GM19023 (cell line): ENCODE results near the gene USP36.
"Not testable (repeated sequence)": the region's sequence is repeated elsewhere in the genome, so short reads cannot be mapped to it uniquely, and the experiment has no call there.

Experiments
- ATAC-seq: cut with Tn5 transposase; IDR thresholded peaks from one replicate; pipeline ENCODE4 v1.9.1; 2021; ENCODE audit warnings: mild to moderate bottlenecking, moderate library complexity; ENCODE audit not compliant: unreplicated experiment

The USP36 gene

DNA sequence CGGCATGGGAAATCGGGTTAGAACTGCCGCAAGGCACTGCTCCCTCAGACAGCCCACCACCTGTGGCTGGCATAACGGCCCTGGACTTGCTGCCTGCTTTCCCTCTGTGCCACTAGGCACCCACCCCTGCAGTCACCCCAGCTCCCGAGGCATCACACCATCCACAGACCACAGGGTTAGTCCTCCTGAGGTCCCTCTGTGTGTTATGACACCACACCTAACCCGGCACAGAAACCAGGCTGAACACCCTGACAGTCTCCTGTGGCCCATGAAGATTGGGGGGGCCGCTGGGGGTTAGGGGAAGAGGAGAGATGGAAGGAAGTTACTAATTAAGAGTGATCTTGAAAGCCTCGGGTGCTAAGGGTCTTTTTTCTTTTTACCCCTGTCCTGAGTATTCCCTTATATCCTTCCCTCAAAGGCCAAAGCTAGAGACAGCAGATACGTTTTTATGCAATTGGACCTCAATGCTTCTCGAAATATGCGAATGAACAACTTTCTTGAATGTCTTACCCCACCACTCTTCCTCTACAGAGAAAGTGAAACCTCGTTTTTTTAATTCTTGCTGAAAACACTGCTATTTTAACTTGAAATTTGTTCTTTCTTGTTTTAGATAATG is 65.5 kb downstream of the USP36 start:
- no peak for ATAC-seq

DNA sequence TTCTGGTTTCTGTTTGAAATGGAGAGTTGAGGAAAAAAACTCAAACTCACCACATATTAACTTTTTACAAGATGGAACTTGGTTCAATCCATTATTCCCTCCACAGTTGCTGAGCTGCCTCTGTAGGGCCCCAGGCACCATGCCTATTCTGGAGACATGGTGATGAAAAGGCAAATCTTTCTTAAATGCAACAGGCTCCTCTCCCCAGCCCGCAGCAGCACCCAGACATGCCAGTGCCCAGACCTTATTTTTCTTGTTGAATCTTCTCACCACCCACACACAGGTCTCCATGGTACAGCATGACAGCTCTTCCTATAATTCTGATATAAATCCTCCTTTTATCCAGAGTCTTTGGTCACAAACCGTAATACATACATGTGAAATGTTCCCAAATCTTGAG is 66.2 kb downstream of the USP36 start:
- no peak for ATAC-seq

DNA sequence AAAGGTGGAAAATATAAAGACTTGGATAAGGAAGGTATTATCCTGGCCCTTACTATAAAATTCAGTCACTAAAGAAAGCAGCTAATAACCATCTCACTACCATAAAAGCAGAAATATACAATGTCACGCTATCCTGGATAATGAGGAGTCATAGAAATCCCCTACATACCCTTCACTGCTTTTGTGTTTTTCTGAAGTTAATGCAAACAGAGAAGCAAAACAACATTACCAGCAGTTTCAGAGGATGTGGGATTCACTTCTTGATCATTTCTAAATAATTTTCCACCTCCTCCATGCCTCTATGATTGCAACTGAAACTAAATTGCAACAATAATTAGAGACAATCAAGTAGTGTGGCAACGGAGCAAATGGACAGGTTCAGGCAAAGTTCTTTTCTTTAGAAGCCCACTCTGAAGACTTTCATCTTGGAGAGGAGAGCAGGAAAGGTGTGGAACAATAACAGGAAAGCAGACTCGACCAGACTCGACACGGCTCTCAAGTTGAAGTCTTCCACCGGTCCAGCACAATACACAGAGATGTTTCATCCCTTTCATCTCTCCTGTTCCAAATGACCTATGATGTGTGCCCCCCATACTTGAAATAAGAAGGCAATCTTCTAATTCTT is 68.7 kb downstream of the USP36 start:
- no peak for ATAC-seq

DNA sequence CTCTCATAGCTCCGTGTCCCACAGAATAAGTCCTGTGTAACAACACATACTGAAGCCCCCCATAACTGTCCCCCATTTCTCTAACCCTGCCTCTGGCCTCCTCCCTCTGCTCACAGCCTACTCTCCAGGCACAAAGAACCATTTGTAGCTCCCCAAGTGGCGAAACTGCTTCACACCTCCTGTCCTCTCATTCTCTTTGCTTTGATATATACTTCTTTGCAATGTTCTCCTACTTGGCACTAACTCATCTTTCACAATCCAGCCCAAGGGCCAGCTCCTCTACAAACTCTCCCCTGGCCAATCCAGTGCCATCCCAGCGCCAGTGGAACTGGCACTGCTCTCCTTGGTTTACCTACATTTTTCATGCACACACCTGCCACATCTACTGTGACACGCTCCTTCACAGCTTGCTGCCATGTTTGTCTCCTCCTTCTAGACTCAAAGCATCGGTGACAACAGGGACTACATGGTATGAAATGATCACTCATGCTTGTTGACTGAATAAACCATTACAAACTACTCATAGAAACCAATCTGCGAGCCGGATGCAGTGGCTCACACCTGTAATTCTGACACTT is 71.3 kb downstream of the USP36 start:
- ATAC-seq = no peak

DNA sequence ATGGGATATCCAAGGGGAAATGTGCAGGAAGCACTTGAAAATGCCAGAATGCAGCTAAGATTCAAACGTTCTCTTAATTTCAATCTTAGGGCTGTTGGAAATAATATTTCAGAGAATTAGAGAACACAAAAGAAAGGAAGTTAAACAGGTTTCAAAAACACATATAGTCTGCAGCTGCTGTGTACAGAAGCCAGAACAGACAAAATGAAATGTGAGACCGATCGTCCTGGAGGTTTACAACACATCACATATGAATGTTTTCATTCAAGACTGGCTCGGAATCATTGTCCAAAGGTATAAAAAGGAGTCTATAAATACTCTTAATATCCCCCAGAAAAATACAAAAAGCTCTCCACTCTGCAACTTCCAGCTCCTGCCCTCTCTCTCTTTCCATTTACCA is 72.8 kb downstream of the USP36 start:
- ATAC-seq = no peak

DNA sequence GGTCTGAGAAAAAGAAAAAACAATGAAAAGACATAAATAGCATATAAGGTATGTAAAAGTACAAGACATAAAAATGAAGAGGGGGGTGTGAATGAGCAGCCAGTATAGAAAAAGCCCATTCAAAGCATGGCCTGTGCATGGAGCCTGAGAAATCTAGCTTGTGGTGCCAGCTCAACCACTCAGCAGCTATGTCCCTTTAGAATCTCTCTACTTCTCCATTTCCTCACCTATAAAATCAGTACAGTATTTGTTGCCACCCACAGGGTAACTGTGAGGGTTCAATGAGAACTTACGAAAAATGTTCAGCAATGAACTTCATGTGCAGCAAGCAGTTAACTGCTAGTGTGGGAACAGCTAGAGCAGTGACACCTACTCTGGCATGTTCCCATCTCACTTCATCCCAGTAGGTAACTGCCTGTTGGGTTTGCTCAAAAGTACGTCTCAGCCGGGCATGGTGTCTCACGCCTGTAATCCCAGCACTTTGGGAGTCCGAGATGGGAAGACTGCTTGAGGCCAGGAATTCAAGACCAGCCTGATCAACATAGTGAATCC is 73.8 kb downstream of the USP36 start:
- no peak for ATAC-seq

DNA sequence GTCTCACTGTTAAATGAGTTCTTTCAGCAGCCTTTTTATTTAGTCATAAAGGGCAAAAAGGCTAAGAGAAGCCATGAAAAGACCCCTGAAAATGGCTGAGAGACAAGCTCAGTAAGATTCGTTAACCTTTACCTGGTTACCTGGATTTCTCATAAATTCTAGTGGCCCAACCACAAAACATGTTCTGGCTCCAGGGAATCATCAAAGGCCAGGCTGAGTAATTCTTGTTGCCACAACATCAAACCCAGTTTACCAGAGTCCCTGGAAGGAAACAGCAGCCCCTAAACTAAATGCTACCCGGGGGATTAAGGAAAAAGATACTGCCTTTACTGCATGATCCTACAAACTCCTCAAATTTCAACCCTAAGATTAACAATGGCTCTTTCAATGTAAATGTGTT is 74.4 kb downstream of the USP36 start:
- no peak for ATAC-seq

DNA sequence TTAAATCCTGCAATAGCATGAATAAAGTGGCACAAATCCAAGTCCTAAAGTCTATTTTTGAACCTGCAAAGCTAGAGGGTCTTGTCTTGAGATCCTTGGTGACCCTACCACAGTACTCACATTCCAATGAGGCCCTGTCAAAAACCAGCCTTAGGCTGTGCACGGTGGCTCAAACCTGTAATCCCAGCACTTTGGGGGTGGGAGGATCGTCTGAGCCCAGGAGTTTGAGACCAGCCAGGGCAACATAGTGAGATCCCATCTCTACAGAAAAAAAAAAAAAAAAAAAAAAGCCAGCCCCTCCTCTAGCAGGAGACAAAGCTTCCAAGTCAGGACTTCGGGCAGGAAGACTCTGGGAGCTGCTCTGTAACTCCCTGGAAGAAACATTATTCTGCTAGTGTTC is 74.8 kb downstream of the USP36 start:
- no peak for ATAC-seq

DNA sequence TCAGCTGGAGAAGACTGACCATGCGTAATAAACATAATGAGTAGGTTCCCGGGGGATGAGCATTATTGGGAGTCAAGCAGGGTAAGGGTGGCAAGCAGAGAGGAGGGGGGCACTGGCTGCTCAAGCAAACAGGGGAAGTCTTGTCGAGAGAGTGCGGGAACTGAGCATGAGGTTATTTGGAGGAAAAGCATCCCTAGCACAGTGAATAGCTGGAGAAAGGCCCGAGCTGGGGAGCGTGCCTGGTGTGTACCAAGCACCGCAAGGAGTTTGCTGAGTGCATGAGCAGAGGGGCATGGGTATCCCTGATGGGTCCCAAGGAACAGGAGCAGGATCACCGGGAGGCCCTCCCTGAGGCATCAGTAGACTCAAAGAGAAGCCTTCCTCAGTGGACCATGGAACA is 75.7 kb downstream of the USP36 start:
- no peak for ATAC-seq

DNA sequence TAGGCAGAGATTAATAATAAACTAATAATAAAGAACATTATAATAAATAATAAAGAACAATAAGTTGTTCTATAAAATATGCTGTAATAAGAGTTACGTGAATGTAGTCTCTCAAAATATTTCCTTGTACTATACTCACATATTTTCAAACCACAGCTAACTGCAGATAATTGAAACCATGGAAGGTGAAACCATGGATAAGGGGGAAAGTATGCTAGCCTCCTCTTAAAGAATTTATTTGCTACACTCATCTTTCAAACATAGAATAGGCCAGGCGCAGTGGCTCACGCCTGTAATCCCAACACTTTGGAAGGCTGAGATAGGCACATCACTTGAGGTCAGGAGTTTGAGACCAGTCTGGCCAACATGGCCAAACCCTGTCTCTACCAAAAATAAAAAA is 77.1 kb downstream of the USP36 start:
- ATAC-seq = no peak

DNA sequence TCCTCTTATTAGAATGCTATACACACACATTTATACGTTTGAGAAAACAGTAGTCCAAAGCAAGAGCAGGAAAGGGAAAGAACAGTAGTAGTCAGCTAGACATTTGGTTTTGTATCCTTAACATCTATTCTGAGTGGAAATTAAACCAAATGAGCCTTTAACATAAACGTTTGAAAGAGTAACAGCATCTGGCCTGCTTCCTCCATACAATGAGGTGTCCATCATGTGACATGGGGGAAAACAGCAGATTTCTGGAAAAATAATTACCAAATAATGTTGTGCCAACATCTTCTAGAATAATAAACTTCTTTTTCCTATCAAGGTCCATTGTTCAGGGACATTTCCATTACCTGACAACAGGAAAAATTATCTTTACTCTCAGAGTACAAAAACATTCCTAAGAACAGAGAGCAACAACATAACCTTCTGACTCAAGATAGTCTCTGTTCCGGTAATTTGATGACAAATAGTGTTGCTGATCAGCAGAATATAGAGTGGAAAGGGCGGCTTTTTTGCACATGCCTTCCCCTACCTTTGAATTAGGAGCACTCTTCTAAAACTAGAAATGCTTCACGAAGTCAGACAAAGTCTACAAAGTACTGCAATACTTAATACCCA is 78.7 kb downstream of the USP36 start:
- ATAC-seq = no peak

DNA sequence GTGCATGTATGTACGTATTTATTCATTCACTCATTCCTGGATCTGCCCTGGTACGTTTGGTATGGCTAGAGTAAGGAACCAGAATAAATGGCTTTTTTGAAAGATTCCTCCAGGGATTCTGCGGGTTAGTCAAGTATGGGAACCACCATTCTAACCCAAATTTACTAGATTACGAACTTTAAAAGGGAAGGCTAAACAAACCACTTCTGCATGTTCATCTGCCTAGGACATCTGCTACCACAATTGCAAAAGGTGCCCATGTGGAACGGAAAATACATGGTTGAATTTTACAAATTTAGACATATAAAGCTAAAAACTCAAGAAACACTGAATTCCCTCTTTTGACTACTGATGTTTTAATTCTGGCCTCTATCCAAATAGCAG is 80.7 kb downstream of the USP36 start:
- no peak for ATAC-seq

DNA sequence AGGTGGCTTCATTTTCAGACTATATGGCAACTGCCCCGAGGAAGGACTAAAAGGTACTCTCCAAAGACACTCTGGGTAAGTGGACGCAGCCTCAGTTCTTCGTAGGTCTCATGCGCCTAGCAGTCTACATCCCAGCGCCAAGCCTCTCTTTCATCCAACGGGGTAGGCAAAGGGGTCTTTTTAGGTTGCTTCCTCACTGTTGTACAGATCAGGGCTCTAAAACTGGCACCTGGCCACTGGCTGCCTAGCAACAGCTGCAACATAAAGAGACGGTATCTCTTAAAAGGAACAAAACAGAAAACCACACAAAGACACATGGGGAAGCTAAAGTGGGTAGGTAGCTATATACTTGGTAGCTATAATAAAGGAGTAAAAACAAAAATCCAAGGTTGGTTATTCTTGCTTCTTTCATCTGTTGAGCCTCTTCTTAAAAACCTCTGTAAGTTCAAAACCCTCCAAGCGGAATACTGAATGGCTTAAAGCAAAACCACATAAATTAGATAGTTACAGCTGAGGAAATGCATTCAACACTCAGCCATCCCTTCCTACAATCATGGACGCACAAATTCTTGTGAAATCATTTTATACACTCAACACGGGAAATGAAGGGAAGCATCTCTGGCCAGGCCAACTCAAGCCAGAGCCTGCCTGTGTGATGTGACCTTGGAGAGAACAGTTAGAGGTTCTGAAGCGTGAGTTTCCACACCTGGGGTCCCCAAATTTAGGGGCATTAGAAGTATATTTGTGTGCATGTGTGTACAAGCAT is 81.2 kb downstream of the USP36 start:
- ATAC-seq = no peak

DNA sequence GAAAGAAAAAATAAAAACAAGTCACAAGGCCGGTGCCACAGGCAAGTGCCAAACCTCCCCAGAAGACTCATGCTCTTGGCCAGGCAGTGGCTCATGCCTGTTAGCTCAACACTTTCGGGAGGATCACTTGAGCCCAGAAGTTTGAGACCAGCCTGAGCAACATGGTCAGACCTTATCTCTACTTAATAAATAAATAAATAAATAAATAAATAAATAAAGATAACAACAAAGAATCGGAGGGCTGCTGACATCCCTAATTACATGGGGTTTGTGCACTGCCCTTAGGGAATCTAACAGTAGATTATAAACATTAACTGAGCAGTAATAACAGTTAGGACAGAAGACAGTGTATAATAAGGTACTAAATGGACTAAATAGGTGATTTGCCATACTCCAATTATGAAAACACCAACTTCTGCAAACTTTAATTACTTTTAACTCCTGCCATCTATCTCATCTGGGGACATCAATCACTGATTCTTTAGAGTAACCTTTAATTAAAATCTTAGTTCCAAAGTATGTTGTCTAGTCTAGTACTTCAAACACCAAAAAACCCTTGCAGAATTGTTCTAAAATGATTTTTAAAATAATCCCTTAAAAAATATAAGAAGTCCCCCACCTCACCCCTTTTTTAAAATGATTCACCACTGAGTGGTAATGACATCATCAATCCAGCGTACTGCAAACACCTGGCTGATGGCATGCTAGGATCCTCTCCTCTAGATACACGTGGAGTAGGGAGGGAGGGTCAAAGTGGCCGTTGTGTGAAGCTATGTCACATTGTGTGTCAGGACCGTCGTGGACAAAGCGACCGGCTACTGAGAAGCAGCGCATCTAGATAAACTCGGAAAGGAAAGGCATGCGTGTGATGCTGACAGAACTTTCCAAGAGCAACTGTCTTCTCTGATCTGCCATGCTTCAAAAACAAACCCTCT is 87.0 kb downstream of the USP36 start:
- no peak for ATAC-seq

DNA sequence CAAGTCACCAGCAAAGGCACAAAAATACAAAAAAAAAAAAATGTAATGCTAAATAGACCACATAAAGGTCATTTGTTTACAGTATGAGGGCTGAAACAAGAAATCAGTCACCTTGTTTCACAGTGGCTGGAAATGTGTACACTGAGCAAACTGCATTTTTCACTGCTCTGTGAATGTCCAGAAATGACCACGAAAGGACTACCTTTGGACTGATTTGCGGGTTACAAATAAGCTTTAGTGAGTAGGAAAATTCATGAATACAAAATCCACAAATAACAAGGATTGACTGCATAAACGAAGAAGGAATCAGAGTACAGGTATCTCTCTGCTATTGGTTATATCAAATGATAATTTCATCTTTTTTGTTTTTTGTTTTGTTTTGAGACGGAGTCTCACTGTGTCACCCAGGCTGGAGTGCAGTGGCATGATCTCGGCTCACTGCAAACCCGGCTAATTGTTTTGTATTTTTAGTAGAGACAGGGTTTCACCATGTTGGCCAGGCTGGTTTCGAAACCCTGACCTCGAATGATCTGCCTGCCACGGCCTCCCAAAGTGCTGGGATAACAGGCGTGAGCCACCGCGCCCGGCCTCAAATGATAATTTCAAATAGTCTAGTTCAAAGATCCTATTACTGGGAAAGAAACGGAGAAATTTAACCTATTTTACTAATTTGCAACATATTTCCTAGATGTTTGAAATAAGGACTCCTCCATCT is 89.0 kb downstream of the USP36 start:
- ATAC-seq = no peak

DNA sequence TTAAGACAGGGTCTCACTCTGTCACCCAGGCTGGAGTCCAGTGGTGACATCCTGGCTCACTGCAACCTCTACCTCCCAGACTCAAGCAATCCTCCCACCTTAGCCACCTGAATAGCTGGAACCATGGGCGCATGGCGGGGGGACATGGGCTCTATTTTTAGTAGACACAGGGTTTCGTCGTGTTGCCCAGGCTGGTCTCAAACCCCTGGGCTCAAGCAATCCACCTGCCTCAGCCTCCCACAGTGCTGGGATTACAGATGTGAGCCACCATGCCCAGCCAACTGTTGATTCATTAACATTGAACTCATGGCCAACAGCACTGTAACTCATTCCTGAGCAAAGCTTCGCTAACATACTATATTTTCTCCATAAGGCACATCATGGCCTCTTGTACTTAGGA is 89.6 kb downstream of the USP36 start:
- ATAC-seq = not testable (repeated sequence)

DNA sequence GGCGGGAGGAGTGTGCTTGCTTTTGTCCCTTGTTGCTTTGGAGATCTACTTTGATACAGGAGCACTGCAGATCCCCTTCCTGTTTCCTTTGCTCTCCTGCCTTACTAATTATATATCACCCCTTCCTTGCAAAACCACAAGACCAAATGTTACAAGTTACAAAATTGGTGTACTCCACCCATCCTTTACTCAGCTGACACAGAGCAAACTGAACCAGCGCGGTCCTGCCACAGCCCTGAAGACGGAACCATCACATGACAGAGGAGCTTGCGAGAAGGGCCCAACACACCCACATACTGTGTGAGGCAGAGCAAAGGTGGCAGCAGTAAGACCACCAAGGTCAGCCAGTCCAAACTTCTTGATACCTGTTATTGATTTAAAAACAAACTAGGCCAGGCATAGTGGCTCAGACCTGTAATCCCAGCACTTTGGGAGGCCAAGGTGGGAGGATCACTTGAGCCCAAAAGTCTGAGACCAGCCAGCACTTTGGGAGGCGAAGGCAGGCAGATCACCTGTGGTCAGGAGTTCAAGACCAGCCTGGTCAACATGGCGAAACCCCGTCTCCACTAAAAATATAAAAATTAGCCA is 91.8 kb downstream of the USP36 start:
- ATAC-seq = peak; percentile 50

DNA sequence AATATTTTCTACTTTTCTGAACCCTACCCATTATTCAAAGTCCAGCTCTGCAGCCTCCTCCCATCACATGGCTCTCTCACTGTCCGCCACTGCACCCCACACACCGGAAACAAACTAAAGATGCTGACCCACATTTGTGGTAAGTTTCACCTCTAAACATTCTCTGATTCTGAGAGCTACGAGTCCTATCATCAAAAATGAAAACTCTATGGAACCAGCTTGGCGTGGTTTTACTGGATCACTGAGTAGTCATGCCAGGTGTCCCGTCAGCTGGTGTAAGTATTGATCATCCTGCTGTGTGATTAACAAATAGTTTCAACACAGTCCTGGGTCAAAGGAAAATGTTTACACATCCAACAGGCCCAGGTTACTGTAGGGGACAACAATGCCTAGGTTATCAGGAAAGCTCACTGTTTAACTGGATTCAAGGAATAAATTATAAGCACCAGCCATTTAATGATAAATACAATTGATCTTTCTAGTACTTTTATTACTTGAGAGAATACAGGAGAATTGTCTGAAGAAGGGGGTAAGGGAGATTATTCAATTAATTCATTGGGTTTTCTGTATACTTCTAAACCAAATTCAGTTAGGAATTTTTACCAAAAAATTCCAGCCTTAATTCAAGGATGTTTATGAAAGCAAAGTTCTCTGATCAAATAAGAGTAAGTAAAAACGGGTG is 92.4 kb downstream of the USP36 start:
- ATAC-seq = peak; percentile 49

DNA sequence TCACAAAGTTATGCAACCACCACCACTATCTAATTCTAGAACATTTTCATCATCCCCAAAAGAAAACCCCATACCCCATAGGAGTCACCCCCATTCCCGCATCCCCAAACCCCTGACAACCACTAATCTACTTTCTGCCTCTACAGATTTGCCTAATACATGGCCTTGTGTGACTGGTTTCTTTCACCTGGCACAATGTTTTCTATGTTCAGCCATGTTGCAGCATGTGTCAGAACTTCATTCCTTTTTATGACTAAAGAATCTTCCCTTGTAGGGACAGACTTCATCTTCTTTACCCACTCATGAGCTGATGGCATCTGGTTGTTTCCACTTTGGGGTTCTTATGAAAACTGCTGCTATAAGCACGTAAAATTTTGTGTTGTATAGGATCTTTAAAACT is 93.1 kb downstream of the USP36 start:
- no peak for ATAC-seq
